ENCODE measurements around the gene MMEL1.
"Not testable (repeated sequence)": the region's sequence is repeated elsewhere in the genome, so short reads cannot be mapped to it uniquely, and the experiment has no call there.

DNA sequence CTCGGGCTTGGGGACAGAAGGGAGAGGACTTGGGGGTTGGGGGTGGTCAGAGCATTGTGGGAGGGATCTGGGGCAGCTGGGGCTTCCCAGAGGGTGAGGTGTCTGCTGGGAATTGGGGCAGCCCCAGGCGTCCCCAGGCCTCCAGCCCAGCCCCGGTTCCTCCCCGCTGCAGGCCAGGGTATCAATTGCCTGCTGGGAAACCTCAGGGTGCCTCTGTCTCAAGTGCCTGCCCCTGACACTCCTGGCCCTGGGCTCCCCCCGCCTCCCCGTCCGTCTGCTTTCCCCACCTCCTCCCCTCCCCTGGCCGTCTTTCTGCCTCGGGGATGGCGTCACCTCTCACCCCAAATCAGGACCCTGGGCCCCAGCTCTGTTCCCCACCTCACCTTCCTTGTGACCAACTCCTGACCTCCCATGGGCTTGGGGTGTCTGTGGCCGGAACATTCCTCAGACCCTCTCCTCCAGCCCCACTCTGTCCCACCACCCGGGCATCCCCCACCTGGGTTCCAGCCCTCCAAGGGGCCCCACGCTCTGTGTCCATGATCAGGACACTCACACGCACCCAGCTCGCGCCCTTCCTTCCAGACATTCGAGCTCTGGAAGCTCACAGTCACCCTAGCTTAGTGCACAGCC, 64.5 kb downstream of the MMEL1 start:
- TF ChIP-seq, protein P1, sequence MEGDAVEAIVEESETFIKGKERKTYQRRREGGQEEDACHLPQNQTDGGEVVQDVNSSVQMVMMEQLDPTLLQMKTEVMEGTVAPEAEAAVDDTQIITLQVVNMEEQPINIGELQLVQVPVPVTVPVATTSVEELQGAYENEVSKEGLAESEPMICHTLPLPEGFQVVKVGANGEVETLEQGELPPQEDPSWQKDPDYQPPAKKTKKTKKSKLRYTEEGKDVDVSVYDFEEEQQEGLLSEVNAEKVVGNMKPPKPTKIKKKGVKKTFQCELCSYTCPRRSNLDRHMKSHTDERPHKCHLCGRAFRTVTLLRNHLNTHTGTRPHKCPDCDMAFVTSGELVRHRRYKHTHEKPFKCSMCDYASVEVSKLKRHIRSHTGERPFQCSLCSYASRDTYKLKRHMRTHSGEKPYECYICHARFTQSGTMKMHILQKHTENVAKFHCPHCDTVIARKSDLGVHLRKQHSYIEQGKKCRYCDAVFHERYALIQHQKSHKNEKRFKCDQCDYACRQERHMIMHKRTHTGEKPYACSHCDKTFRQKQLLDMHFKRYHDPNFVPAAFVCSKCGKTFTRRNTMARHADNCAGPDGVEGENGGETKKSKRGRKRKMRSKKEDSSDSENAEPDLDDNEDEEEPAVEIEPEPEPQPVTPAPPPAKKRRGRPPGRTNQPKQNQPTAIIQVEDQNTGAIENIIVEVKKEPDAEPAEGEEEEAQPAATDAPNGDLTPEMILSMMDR (IDR thresholded peaks at IDR 0.05; ENCODE audit: poor library complexity, severe bottlenecking), result not testable (repeated sequence)
- TF ChIP-seq, protein P2, sequence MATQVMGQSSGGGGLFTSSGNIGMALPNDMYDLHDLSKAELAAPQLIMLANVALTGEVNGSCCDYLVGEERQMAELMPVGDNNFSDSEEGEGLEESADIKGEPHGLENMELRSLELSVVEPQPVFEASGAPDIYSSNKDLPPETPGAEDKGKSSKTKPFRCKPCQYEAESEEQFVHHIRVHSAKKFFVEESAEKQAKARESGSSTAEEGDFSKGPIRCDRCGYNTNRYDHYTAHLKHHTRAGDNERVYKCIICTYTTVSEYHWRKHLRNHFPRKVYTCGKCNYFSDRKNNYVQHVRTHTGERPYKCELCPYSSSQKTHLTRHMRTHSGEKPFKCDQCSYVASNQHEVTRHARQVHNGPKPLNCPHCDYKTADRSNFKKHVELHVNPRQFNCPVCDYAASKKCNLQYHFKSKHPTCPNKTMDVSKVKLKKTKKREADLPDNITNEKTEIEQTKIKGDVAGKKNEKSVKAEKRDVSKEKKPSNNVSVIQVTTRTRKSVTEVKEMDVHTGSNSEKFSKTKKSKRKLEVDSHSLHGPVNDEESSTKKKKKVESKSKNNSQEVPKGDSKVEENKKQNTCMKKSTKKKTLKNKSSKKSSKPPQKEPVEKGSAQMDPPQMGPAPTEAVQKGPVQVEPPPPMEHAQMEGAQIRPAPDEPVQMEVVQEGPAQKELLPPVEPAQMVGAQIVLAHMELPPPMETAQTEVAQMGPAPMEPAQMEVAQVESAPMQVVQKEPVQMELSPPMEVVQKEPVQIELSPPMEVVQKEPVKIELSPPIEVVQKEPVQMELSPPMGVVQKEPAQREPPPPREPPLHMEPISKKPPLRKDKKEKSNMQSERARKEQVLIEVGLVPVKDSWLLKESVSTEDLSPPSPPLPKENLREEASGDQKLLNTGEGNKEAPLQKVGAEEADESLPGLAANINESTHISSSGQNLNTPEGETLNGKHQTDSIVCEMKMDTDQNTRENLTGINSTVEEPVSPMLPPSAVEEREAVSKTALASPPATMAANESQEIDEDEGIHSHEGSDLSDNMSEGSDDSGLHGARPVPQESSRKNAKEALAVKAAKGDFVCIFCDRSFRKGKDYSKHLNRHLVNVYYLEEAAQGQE (IDR thresholded peaks at IDR 0.05; ENCODE audit: borderline replicate concordance), result not testable (repeated sequence)
- TF ChIP-seq SMC3 (conservative IDR thresholded peaks at IDR 0.05; ENCODE audit: poor library complexity); POLR2AphosphoS5 (IDR thresholded peaks at IDR 0.05): not testable (repeated sequence)
